WTC11 (cell line): ENCODE results near the gene THSD4. TPM values are rescaled to one million over a fixed set of nuclear protein-coding genes. Genes with fewer than 3 reads are reported as not detected.
"Not testable (repeated sequence)": the region's sequence is repeated elsewhere in the genome, so short reads cannot be mapped to it uniquely, and the experiment has no call there.

Source experiments
- ATAC-seq: fragments of 200-7000 bp; cut with Tn5 transposase; 2 replicates; pipeline ENCODE4 v1.10.0; 2021; ENCODE audit warnings: mild to moderate bottlenecking, moderate library complexity
- CTCF ChIA-PET: fragments of 300-600 bp; sonication (Branson Sonifier 250); formaldehyde crosslinking; loops from one replicate; lab custom pipeline; 2021; ENCODE audit warnings: antibody characterized with exemption; lab: Charles Lee
- POLR2A ChIA-PET: fragments of 350-600 bp; sonication (Branson Sonifier 250); formaldehyde crosslinking; loops from one replicate; lab custom pipeline; 2021; ENCODE audit warnings: antibody characterized with exemption; lab: Charles Lee
- DNase-seq: peaks from one replicate; pipeline ENCODE4 v3.0.0; 2021; ENCODE audit warnings: low spot score
- H3K27ac Mint-ChIP-seq: 2 replicates; pipeline ENCODE4 v1.8.0; 2021; ENCODE audit warnings: mixed read lengths
- H3K27me3 Mint-ChIP-seq: 2 replicates; pipeline ENCODE4 v1.8.0; 2021; ENCODE audit warnings: low read depth, mild to moderate bottlenecking, moderate library complexity, mixed read lengths
- H3K36me3 Mint-ChIP-seq: 2 replicates; pipeline ENCODE4 v1.8.0; 2021; ENCODE audit warnings: mixed read lengths
- H3K4me1 Mint-ChIP-seq: 2 replicates; pipeline ENCODE4 v1.8.0; 2022; ENCODE audit warnings: mixed read lengths
- H3K4me3 Mint-ChIP-seq: 2 replicates; pipeline ENCODE4 v1.8.0; 2021; ENCODE audit warnings: mild to moderate bottlenecking, moderate library complexity, mixed read lengths
- H3K9me3 Mint-ChIP-seq: 2 replicates; pipeline ENCODE4 v1.8.0; 2021; ENCODE audit warnings: mixed read lengths
- CBFB ChIP-seq: sonication (generic); formaldehyde crosslinking; IDR thresholded peaks from 2 replicates; pipeline ENCODE4 v1.8.1; 2022; ENCODE audit warnings: mild to moderate bottlenecking, low read depth, missing genetic modification reagents
- EMX1 ChIP-seq: fragments of 250-450 bp; sonication (Bioruptor Pico); IDR thresholded peaks from 2 replicates; pipeline ENCODE4 v1.8.0; 2021; ENCODE audit warnings: mild to moderate bottlenecking
- ESRRA ChIP-seq: sonication (generic); formaldehyde crosslinking; IDR thresholded peaks from 2 replicates; pipeline ENCODE4 v1.8.1; 2022; ENCODE audit warnings: mild to moderate bottlenecking, missing genetic modification reagents, borderline replicate concordance
- FOXJ3 ChIP-seq: sonication (generic); formaldehyde crosslinking; IDR thresholded peaks from 2 replicates; pipeline ENCODE4 v1.9.0; 2021; ENCODE audit warnings: missing genetic modification reagents, mild to moderate bottlenecking, borderline replicate concordance
- FOXP1 ChIP-seq: sonication (generic); formaldehyde crosslinking; IDR thresholded peaks from 2 replicates; pipeline ENCODE4 v1.8.0; 2022; ENCODE audit warnings: missing genetic modification reagents, mild to moderate bottlenecking, moderate library complexity, borderline replicate concordance
- GTF2I ChIP-seq: fragments of 250-450 bp; sonication (Bioruptor Pico); conservative IDR thresholded peaks from 2 replicates; pipeline ENCODE4 v1.4.0; 2021; ENCODE audit warnings: mild to moderate bottlenecking
- JUN ChIP-seq: sonication (generic); formaldehyde crosslinking; IDR thresholded peaks from 2 replicates; pipeline ENCODE4 v1.8.0; 2023; ENCODE audit warnings: mild to moderate bottlenecking, missing genetic modification reagents
- SMAD3 ChIP-seq: sonication (generic); formaldehyde crosslinking; IDR thresholded peaks from 2 replicates; pipeline ENCODE4 v1.8.0; 2022; ENCODE audit warnings: missing genetic modification reagents, mild to moderate bottlenecking, borderline replicate concordance
- SOX15 ChIP-seq: fragments of 250-450 bp; sonication (Bioruptor Pico); IDR thresholded peaks from 2 replicates; pipeline ENCODE4 v1.9.0; 2021; ENCODE audit warnings: mild to moderate bottlenecking
- SP1 ChIP-seq: sonication (generic); formaldehyde crosslinking; conservative IDR thresholded peaks from 2 replicates; pipeline ENCODE4 v1.8.1; 2022; ENCODE audit warnings: missing genetic modification reagents
- TP53 ChIP-seq: sonication (generic); formaldehyde crosslinking; IDR thresholded peaks from 2 replicates; pipeline ENCODE4 v1.8.1; 2023; ENCODE audit warnings: mild to moderate bottlenecking, missing genetic modification reagents
- ZNF138 ChIP-seq: sonication (generic); formaldehyde crosslinking; conservative IDR thresholded peaks from 2 replicates; pipeline ENCODE4 v1.8.1; 2022; ENCODE audit warnings: mild to moderate bottlenecking, moderate library complexity, missing genetic modification reagents
- ZNF512 ChIP-seq: sonication (generic); formaldehyde crosslinking; IDR thresholded peaks from 2 replicates; pipeline ENCODE4 v1.8.1; 2022; ENCODE audit warnings: missing genetic modification reagents, borderline replicate concordance
- total RNA-seq: library from RNA; stranded (reverse); gene quantifications from 3 replicates; pipeline ENCODE4 v1.2.3, GENCODE V29; 2021
- TF ChIP-seq, protein P1 (sequence below): sonication (generic); formaldehyde crosslinking; IDR thresholded peaks from 2 replicates; pipeline ENCODE4 v1.8.0; 2023; ENCODE audit warnings: missing genetic modification reagents, mild to moderate bottlenecking, borderline replicate concordance
- TF ChIP-seq, protein P2 (sequence below): fragments of 250-450 bp; sonication (Bioruptor Pico); IDR thresholded peaks from 2 replicates; pipeline ENCODE4 v1.9.0; 2021; ENCODE audit warnings: mild to moderate bottlenecking
- TF ChIP-seq, protein P3 (sequence below): sonication (generic); formaldehyde crosslinking; IDR thresholded peaks from 2 replicates; pipeline ENCODE4 v1.8.1; 2023; ENCODE audit warnings: mild to moderate bottlenecking, missing genetic modification reagents, borderline replicate concordance
- TF ChIP-seq, protein P4 (sequence below): fragments of 250-450 bp; sonication (Bioruptor Pico); IDR thresholded peaks from 2 replicates; pipeline ENCODE4 v2.1.2; 2022; ENCODE audit warnings: mild to moderate bottlenecking, moderate library complexity

THSD4 gene
- total RNA-seq, 1 experiment from 2014 or later = 7.8 TPM

- POLR2A ChIA-PET = no interaction called here
- ATAC-seq = no peak
Observed at GRCh38 chr15:71262599-71262998, 147.3 kb downstream of the THSD4 start.

GRCh38 chr15:71265606-71266005, 150.3 kb downstream of the THSD4 start:
- H3K4me3 Mint-ChIP-seq, DNase-seq, H3K27ac Mint-ChIP-seq, ATAC-seq, POLR2A ChIA-PET, H3K27me3 Mint-ChIP-seq: not testable (repeated sequence)
- CTCF ChIA-PET = interaction anchor here (0.6 to 1.2 kb wide), 2 partner anchors 70 to 147 kb away, joined by 3 read pairs; no protein-coding TSS in a partner anchor
- peaks cover 34% of the 10 kb centered on the region for H3K36me3 Mint-ChIP-seq
- peaks cover 15% of the 10 kb centered on the region for H3K4me1 Mint-ChIP-seq
- peaks cover 62% of the 10 kb centered on the region for H3K9me3 Mint-ChIP-seq

More at GRCh38 chr15:71262599-71262998, 147.3 kb downstream of the THSD4 start:
- DNase-seq = no peak
- H3K36me3 Mint-ChIP-seq = peaks cover 26% of the 10 kb centered on the region
- TF ChIP-seq JUN (CRISPR knock-in tag) (no peak), CBFB (CRISPR knock-in tag) (no peak), FOXJ3 (no peak), TP53 (no peak), ZNF138 (CRISPR knock-in tag) (no peak), SMAD3 (CRISPR knock-in tag) (no peak)
- TF ChIP-seq, protein P1, sequence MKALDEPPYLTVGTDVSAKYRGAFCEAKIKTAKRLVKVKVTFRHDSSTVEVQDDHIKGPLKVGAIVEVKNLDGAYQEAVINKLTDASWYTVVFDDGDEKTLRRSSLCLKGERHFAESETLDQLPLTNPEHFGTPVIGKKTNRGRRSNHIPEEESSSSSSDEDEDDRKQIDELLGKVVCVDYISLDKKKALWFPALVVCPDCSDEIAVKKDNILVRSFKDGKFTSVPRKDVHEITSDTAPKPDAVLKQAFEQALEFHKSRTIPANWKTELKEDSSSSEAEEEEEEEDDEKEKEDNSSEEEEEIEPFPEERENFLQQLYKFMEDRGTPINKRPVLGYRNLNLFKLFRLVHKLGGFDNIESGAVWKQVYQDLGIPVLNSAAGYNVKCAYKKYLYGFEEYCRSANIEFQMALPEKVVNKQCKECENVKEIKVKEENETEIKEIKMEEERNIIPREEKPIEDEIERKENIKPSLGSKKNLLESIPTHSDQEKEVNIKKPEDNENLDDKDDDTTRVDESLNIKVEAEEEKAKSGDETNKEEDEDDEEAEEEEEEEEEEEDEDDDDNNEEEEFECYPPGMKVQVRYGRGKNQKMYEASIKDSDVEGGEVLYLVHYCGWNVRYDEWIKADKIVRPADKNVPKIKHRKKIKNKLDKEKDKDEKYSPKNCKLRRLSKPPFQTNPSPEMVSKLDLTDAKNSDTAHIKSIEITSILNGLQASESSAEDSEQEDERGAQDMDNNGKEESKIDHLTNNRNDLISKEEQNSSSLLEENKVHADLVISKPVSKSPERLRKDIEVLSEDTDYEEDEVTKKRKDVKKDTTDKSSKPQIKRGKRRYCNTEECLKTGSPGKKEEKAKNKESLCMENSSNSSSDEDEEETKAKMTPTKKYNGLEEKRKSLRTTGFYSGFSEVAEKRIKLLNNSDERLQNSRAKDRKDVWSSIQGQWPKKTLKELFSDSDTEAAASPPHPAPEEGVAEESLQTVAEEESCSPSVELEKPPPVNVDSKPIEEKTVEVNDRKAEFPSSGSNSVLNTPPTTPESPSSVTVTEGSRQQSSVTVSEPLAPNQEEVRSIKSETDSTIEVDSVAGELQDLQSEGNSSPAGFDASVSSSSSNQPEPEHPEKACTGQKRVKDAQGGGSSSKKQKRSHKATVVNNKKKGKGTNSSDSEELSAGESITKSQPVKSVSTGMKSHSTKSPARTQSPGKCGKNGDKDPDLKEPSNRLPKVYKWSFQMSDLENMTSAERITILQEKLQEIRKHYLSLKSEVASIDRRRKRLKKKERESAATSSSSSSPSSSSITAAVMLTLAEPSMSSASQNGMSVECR (CRISPR knock-in tag) = no peak
- TF ChIP-seq, protein P2, sequence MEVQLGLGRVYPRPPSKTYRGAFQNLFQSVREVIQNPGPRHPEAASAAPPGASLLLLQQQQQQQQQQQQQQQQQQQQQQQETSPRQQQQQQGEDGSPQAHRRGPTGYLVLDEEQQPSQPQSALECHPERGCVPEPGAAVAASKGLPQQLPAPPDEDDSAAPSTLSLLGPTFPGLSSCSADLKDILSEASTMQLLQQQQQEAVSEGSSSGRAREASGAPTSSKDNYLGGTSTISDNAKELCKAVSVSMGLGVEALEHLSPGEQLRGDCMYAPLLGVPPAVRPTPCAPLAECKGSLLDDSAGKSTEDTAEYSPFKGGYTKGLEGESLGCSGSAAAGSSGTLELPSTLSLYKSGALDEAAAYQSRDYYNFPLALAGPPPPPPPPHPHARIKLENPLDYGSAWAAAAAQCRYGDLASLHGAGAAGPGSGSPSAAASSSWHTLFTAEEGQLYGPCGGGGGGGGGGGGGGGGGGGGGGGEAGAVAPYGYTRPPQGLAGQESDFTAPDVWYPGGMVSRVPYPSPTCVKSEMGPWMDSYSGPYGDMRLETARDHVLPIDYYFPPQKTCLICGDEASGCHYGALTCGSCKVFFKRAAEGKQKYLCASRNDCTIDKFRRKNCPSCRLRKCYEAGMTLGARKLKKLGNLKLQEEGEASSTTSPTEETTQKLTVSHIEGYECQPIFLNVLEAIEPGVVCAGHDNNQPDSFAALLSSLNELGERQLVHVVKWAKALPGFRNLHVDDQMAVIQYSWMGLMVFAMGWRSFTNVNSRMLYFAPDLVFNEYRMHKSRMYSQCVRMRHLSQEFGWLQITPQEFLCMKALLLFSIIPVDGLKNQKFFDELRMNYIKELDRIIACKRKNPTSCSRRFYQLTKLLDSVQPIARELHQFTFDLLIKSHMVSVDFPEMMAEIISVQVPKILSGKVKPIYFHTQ (CRISPR knock-in tag) = no peak
- TF ChIP-seq, protein P3, sequence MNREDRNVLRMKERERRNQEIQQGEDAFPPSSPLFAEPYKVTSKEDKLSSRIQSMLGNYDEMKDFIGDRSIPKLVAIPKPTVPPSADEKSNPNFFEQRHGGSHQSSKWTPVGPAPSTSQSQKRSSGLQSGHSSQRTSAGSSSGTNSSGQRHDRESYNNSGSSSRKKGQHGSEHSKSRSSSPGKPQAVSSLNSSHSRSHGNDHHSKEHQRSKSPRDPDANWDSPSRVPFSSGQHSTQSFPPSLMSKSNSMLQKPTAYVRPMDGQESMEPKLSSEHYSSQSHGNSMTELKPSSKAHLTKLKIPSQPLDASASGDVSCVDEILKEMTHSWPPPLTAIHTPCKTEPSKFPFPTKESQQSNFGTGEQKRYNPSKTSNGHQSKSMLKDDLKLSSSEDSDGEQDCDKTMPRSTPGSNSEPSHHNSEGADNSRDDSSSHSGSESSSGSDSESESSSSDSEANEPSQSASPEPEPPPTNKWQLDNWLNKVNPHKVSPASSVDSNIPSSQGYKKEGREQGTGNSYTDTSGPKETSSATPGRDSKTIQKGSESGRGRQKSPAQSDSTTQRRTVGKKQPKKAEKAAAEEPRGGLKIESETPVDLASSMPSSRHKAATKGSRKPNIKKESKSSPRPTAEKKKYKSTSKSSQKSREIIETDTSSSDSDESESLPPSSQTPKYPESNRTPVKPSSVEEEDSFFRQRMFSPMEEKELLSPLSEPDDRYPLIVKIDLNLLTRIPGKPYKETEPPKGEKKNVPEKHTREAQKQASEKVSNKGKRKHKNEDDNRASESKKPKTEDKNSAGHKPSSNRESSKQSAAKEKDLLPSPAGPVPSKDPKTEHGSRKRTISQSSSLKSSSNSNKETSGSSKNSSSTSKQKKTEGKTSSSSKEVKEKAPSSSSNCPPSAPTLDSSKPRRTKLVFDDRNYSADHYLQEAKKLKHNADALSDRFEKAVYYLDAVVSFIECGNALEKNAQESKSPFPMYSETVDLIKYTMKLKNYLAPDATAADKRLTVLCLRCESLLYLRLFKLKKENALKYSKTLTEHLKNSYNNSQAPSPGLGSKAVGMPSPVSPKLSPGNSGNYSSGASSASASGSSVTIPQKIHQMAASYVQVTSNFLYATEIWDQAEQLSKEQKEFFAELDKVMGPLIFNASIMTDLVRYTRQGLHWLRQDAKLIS (CRISPR knock-in tag) = no peak
- TF ChIP-seq, all 79 proteins: peak for 0
- Mint-ChIP-seq H3K27ac (no peak overlapping the region), H3K4me1 (peaks cover 15% of the 10 kb centered on the region), H3K9me3 (peaks cover 43% of the 10 kb centered on the region), H3K4me3 (no peak overlapping the region), H3K27me3 (no peaks in the 10 kb centered on the region; the same call in 1 of the 2 replicates)
- CTCF ChIA-PET = interaction anchor here (0.9 kb wide), 1 partner anchor 146 kb away, joined by 3 read pairs; no protein-coding TSS in a partner anchor

- POLR2A ChIA-PET = no interaction called here
- no peak for ATAC-seq
- CTCF ChIA-PET = no interaction called here
- TF ChIP-seq ZNF512 (no peak), GTF2I (CRISPR knock-in tag) (no peak), EMX1 (CRISPR knock-in tag) (no peak), SOX15 (CRISPR knock-in tag) (no peak), FOXP1 (CRISPR knock-in tag) (no peak), ESRRA (CRISPR knock-in tag) (no peak), SP1 (no peak)
- TF ChIP-seq, protein P4, sequence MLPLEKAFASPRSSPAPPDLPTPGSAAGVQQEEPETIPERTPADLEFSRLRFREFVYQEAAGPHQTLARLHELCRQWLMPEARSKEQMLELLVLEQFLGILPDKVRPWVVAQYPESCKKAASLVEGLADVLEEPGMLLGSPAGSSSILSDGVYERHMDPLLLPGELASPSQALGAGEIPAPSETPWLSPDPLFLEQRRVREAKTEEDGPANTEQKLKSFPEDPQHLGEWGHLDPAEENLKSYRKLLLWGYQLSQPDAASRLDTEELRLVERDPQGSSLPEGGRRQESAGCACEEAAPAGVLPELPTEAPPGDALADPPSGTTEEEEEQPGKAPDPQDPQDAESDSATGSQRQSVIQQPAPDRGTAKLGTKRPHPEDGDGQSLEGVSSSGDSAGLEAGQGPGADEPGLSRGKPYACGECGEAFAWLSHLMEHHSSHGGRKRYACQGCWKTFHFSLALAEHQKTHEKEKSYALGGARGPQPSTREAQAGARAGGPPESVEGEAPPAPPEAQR (CRISPR knock-in tag) = no peak
- no peak overlapping the region for H3K27ac Mint-ChIP-seq
- H3K4me1 Mint-ChIP-seq = peaks cover 14% of the 10 kb centered on the region
- no peak for DNase-seq
- no peaks in the 10 kb centered on the region for H3K27me3 Mint-ChIP-seq
- no peak overlapping the region for H3K4me3 Mint-ChIP-seq
- H3K36me3 Mint-ChIP-seq = peaks cover 18% of the 10 kb centered on the region
- peaks cover 36% of the 10 kb centered on the region for H3K9me3 Mint-ChIP-seq
Observed at GRCh38 chr15:71271327-71271726, 156.1 kb downstream of the THSD4 start.
